Right cardiac atrium (tissue), 5 donors: ENCODE measurements around the gene CDKAL1. TPM values are rescaled to one million over a fixed set of nuclear protein-coding genes. Genes with fewer than 3 reads are reported as not detected.

Source experiments
- ATAC-seq, 2 donors: fragments of 200-7000 bp; cut with Tn5 transposase; one replicate each; pipeline versions ENCODE4 v1.8.0 to v1.9.1; 2020; ENCODE audit warnings: moderate library complexity in 2 of 2, mild to moderate bottlenecking in 1 of 2
- DNase-seq, 3 donors: peaks; one replicate each; pipeline ENCODE4 v3.0.0-alpha.2; 2020
- H3K27ac ChIP-seq: one replicate; pipeline ENCODE4 v1.5.1; 2013; ENCODE audit warnings: mild to moderate bottlenecking, low read length, control low read depth, moderate library complexity
- H3K27me3 ChIP-seq: one replicate; pipeline ENCODE4 v1.6.1; 2013; ENCODE audit not compliant: control insufficient read depth, insufficient read depth
- H3K4me1 ChIP-seq: one replicate; pipeline ENCODE4 v1.6.1; 2013; ENCODE audit warnings: low read length; ENCODE audit not compliant: control insufficient read depth, insufficient read depth
- H3K4me3 ChIP-seq: one replicate; pipeline ENCODE4 v1.5.1; 2013; ENCODE audit warnings: low read length, control low read depth
- H3K9me3 ChIP-seq: one replicate; pipeline ENCODE4 v1.6.1; 2013; ENCODE audit warnings: low read length; ENCODE audit not compliant: control insufficient read depth
- WGBS: extraction: QIAGEN DNeasy Blood & Tissue Kit; methylation state at CpG from one replicate; pipeline ENCODE4 v1.1.7; 2013; 5-methylcytosine and 5-hydroxymethylcytosine counted together
- intact Hi-C, 4 donors: fragments of 100-400 bp; cut with DNase I; formaldehyde crosslinking; loops; one replicate each; pipeline versions ENCODE4 v1.11.0 to v1.14.0; 2022 to 2023
- polyA plus RNA-seq: library from polyadenylated mRNA; stranded (reverse); fragments of 200-250 nt; gene quantifications from one replicate; pipeline ENCODE4 v1.2.3, GENCODE V29; 2013
- total RNA-seq, 4 donors: library from RNA; stranded (reverse); fragmentation: NEBNext Ultra II Directional; extraction: Animal tissue kit (Norgen Biotek cat#: 25700); gene quantifications; one replicate each; pipeline ENCODE4 v1.2.1, GENCODE V29; 2021
- donor health status: healthy with polysubstance abuse.
- donor health status: DM: no; HTN: yes; CAD: no.
- donor health status: DM: no; HTN: no; CAD: no.
- donor health status: DM: no; HTN: yes; CAD: no; lungs with severe emphysema.
- donor health status: DM: yes; HTN: yes; CAD: no.

The CDKAL1 gene
- total and polyA plus RNA-seq, 5 donors: 3.6 to 11.5 (median 10.8) TPM

GRCh38 chr6:20948556-20948955, 414.3 kb downstream of the CDKAL1 start:
- intact Hi-C loops: no loop called here
- Histone ChIP-seq H3K4me1 (no peaks in the 10 kb centered on the region), H3K27ac (no peak overlapping the region), H3K9me3 (no peaks in the 10 kb centered on the region), H3K27me3 (no peaks in the 10 kb centered on the region), H3K4me3 (no peak overlapping the region)
- ATAC-seq: no peak
- no peak for DNase-seq
- 78% methylated on average over 2 of the region's 2 CpGs for WGBS

GRCh38 chr6:20949138-20949537, 414.9 kb downstream of the CDKAL1 start:
- no peak overlapping the region for H3K4me3 ChIP-seq
- H3K4me1 ChIP-seq: no peaks in the 10 kb centered on the region
- H3K27me3 ChIP-seq: no peaks in the 10 kb centered on the region
- no peak overlapping the region for H3K27ac ChIP-seq
- WGBS: 98% methylated on average over 1 of the region's 1 CpG
- intact Hi-C loops: no loop called here
- H3K9me3 ChIP-seq: no peaks in the 10 kb centered on the region
- no peak for ATAC-seq
- DNase-seq: no peak

GRCh38 chr6:20952699-20953474, 418.6 kb downstream of the CDKAL1 start:
- DNase-seq: no peak
- ATAC-seq: no peak
- 64% methylated on average over 5 of the region's 5 CpGs for WGBS
- Histone ChIP-seq H3K27ac (no peak overlapping the region), H3K27me3 (no peaks in the 10 kb centered on the region), H3K4me1 (no peaks in the 10 kb centered on the region), H3K9me3 (no peaks in the 10 kb centered on the region), H3K4me3 (no peak overlapping the region)
- intact Hi-C loops: no loop called here

- DNase-seq (no peak), ATAC-seq (no peak)
- WGBS: 79% methylated on average over 2 of the region's 2 CpGs
- intact Hi-C loops: no loop called here
- Histone ChIP-seq H3K4me3 (no peak overlapping the region), H3K27me3 (no peaks in the 10 kb centered on the region), H3K27ac (no peak overlapping the region), H3K4me1 (peaks cover 2% of the 10 kb centered on the region), H3K9me3 (no peaks in the 10 kb centered on the region)
These were observed 420.1 kb downstream of the CDKAL1 start for GRCh38 chr6:20954315-20954714.

- no peaks in the 10 kb centered on the region for H3K9me3 ChIP-seq
- H3K4me1 ChIP-seq: peaks cover 2% of the 10 kb centered on the region
- 69% methylated on average over 2 of the region's 2 CpGs for WGBS
- ATAC-seq (no peak), DNase-seq (no peak)
- H3K4me3 ChIP-seq: no peak overlapping the region
- intact Hi-C loops: no loop called here
- no peak overlapping the region for H3K27ac ChIP-seq
- no peaks in the 10 kb centered on the region for H3K27me3 ChIP-seq
These were observed 420.9 kb downstream of the CDKAL1 start for GRCh38 chr6:20955131-20955530.

GRCh38 chr6:20955751-20956150, 421.5 kb downstream of the CDKAL1 start:
- 93% methylated on average over 4 of the region's 4 CpGs for WGBS
- peaks cover 2% of the 10 kb centered on the region for H3K4me1 ChIP-seq
- intact Hi-C loops: no loop called here
- H3K4me3 ChIP-seq: no peak overlapping the region
- DNase-seq: no peak
- no peaks in the 10 kb centered on the region for H3K27me3 ChIP-seq
- no peak for ATAC-seq
- no peak overlapping the region for H3K27ac ChIP-seq
- H3K9me3 ChIP-seq: no peaks in the 10 kb centered on the region

GRCh38 chr6:20960067-20960466, 425.8 kb downstream of the CDKAL1 start:
- intact Hi-C loops: no loop called here
- no peaks in the 10 kb centered on the region for H3K27me3 ChIP-seq

GRCh38 chr6:20965276-20965675, 431.0 kb downstream of the CDKAL1 start:
- Histone ChIP-seq H3K27ac (no peak overlapping the region), H3K4me3 (no peak overlapping the region), H3K27me3 (no peaks in the 10 kb centered on the region), H3K9me3 (no peaks in the 10 kb centered on the region), H3K4me1 (no peaks in the 10 kb centered on the region)
- DNase-seq: no peak
- no peak for ATAC-seq
- intact Hi-C loops: no loop called here
- whole genome bisulfite sequencing: 75% methylated on average over 2 of the region's 2 CpGs

More at GRCh38 chr6:20960067-20960466, 425.8 kb downstream of the CDKAL1 start:
- 90% methylated on average over 5 of the region's 5 CpGs for whole genome bisulfite sequencing
- no peak overlapping the region for H3K27ac ChIP-seq
- no peak overlapping the region for H3K4me3 ChIP-seq
- peaks cover 2% of the 10 kb centered on the region for H3K4me1 ChIP-seq
- ATAC-seq: no peak
- no peak for DNase-seq
- no peaks in the 10 kb centered on the region for H3K9me3 ChIP-seq

- intact Hi-C loops: no loop called here
These were observed 431.7 kb downstream of the CDKAL1 start for GRCh38 chr6:20965915-20966314.

GRCh38 chr6:20969551-20969950, 435.3 kb downstream of the CDKAL1 start:
- Histone ChIP-seq H3K27ac (no peak overlapping the region), H3K27me3 (no peaks in the 10 kb centered on the region), H3K4me1 (no peaks in the 10 kb centered on the region), H3K4me3 (no peak overlapping the region), H3K9me3 (no peaks in the 10 kb centered on the region)
- WGBS: 95% methylated on average over 1 of the region's 1 CpG
- DNase-seq (no peak), ATAC-seq (no peak)
- intact Hi-C loops: no loop called here

More at GRCh38 chr6:20965915-20966314, 431.7 kb downstream of the CDKAL1 start:
- 96% methylated on average over 5 of the region's 5 CpGs for WGBS
- H3K27me3 ChIP-seq: no peaks in the 10 kb centered on the region
- H3K4me1 ChIP-seq: no peaks in the 10 kb centered on the region
- ATAC-seq (no peak), DNase-seq (no peak)
- no peaks in the 10 kb centered on the region for H3K9me3 ChIP-seq
- H3K27ac ChIP-seq: no peak overlapping the region
- H3K4me3 ChIP-seq: no peak overlapping the region

- no peak for ATAC-seq
- H3K4me1 ChIP-seq: no peaks in the 10 kb centered on the region
- no peak overlapping the region for H3K27ac ChIP-seq
- no peak for DNase-seq
- intact Hi-C loops: no loop called here
- no peak overlapping the region for H3K4me3 ChIP-seq
- 96% methylated on average over 5 of the region's 5 CpGs for whole genome bisulfite sequencing
- no peaks in the 10 kb centered on the region for H3K27me3 ChIP-seq
- H3K9me3 ChIP-seq: no peaks in the 10 kb centered on the region
These were observed 442.2 kb downstream of the CDKAL1 start for GRCh38 chr6:20976391-20976918.
